OCI-LY3 (cell line): ENCODE measurements around the gene CTNNB1.

ENCODE experiments used
- EZH2phosphoT487 ChIP-seq: fragments of 200-600 bp; shearing (Covaris generic); IDR thresholded peaks from 2 replicates; pipeline ENCODE4 v1.6.1; 2018; ENCODE audit warnings: antibody characterized with exemption, mixed run types, low read depth
- TF ChIP-seq, protein P1 (sequence below): fragments of 200-600, 300-600 bp; sonication (generic); IDR thresholded peaks from 2 replicates; pipeline ENCODE4 v1.5.1; 2014; ENCODE audit warnings: antibody characterized with exemption, low read length, low read depth

DNA sequence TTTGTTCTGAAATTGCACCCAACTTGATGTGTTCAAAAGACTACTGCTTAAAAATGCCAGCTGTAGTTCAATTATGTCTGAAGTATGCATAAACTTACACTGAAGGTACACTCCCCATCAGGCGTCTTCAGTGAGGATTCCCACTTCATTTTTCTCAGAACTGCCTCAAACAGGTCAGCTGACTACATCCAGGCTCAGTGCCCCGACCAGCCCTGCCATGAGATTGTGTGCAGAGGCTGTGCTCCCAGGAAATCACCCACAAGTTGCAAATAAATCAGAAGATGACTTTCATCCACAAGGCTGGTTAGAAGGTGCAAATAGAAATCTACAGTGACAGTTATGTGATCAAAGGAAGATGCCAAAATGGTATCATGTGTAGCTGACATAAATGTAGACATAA lies 51.5 kb downstream of the CTNNB1 start:
- TF ChIP-seq, protein P1, sequence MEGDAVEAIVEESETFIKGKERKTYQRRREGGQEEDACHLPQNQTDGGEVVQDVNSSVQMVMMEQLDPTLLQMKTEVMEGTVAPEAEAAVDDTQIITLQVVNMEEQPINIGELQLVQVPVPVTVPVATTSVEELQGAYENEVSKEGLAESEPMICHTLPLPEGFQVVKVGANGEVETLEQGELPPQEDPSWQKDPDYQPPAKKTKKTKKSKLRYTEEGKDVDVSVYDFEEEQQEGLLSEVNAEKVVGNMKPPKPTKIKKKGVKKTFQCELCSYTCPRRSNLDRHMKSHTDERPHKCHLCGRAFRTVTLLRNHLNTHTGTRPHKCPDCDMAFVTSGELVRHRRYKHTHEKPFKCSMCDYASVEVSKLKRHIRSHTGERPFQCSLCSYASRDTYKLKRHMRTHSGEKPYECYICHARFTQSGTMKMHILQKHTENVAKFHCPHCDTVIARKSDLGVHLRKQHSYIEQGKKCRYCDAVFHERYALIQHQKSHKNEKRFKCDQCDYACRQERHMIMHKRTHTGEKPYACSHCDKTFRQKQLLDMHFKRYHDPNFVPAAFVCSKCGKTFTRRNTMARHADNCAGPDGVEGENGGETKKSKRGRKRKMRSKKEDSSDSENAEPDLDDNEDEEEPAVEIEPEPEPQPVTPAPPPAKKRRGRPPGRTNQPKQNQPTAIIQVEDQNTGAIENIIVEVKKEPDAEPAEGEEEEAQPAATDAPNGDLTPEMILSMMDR = no peak
- no peak for TF ChIP-seq EZH2phosphoT487
